NCI-H187 treated with DMSO at 0.1 percent for 48 hours (cell line): ENCODE results near the gene SH3RF3.
A peak's percentile ranks its signal among the peaks of the same experiment; 100 is the strongest.

Experiments used
- DNase-seq: peaks from one replicate; lab custom pipeline; 2025; lab: John Stamatoyannopoulos, UW

SH3RF3 gene

GRCh38 chr2:109243526-109244303, 114.7 kb downstream of the SH3RF3 start:
- DNase-seq: no peak

GRCh38 chr2:109244304-109244582, 115.2 kb downstream of the SH3RF3 start:
- no peak for DNase-seq

GRCh38 chr2:109244750-109245382, 115.9 kb downstream of the SH3RF3 start:
- DNase-seq: no peak

- no peak for DNase-seq
These were observed 117.2 kb downstream of the SH3RF3 start for GRCh38 chr2:109246176-109246575.

- DNase-seq: no peak
These were observed 117.6 kb downstream of the SH3RF3 start for GRCh38 chr2:109246616-109247015.

- DNase-seq: no peak
These were observed 118.3 kb downstream of the SH3RF3 start for GRCh38 chr2:109247340-109247739.

- DNase-seq: no peak
These were observed 118.8 kb downstream of the SH3RF3 start for GRCh38 chr2:109247812-109248211.

GRCh38 chr2:109248590-109248989, 119.6 kb downstream of the SH3RF3 start:
- DNase-seq: no peak

- no peak for DNase-seq
These were observed 124.2 kb downstream of the SH3RF3 start for GRCh38 chr2:109253217-109253616.

GRCh38 chr2:109254174-109254904, 125.3 kb downstream of the SH3RF3 start:
- DNase-seq: no peak

- DNase-seq: no peak
These were observed 126.6 kb downstream of the SH3RF3 start for GRCh38 chr2:109255654-109256053.

- no peak for DNase-seq
These were observed 127.1 kb downstream of the SH3RF3 start for GRCh38 chr2:109256111-109256510.

- no peak for DNase-seq
These were observed 127.9 kb downstream of the SH3RF3 start for GRCh38 chr2:109256921-109257320.

GRCh38 chr2:109257653-109258052, 128.6 kb downstream of the SH3RF3 start:
- no peak for DNase-seq

- no peak for DNase-seq
These were observed 129.4 kb downstream of the SH3RF3 start for GRCh38 chr2:109258376-109258775.

GRCh38 chr2:109258905-109259540, 130.0 kb downstream of the SH3RF3 start:
- no peak for DNase-seq

GRCh38 chr2:109259671-109260070, 130.7 kb downstream of the SH3RF3 start:
- DNase-seq: no peak

- no peak for DNase-seq
These were observed 131.3 kb downstream of the SH3RF3 start for GRCh38 chr2:109260116-109260855.

- peak; percentile 58 for DNase-seq
These were observed 132.1 kb downstream of the SH3RF3 start for GRCh38 chr2:109260886-109261700.

GRCh38 chr2:109261906-109262631, 133.1 kb downstream of the SH3RF3 start:
- no peak for DNase-seq
